SK-N-MC (cell line): ENCODE measurements around the gene FAM240B.

Experiments
- EZH2 ChIP-seq: fragments of 200-600 bp; sonication (generic); IDR thresholded peaks from one replicate; pipeline ENCODE4 v1.6.1; 2017; ENCODE audit warnings: antibody characterized with exemption
- FOXP2 ChIP-seq: optimal IDR thresholded peaks from 2 replicates; pipeline ENCODE3; 2011; ENCODE audit warnings: mild to moderate bottlenecking, moderate library complexity; ENCODE audit not compliant: insufficient read depth; ENCODE audit errors: extremely low read length, control extremely low read depth
- POLR2AphosphoS5 ChIP-seq: IDR thresholded peaks from 2 replicates; pipeline ENCODE4 v1.6.1; 2012; ENCODE audit warnings: mild to moderate bottlenecking, low read depth, low read length, borderline replicate concordance

GRCh38 chr9:38700695-38701094 is 19.2 kb downstream of the FAM240B start:
- TF ChIP-seq FOXP2 (no peak), POLR2AphosphoS5 (no peak), EZH2 (no peak)
